ENCODE results near the gene CACNG6. TPM values are rescaled to one million over a fixed set of nuclear protein-coding genes. Genes with fewer than 3 reads are reported as not detected.

Gene CACNG6
- total RNA-seq, 1 donor from 2014 or later: 0.27 TPM

GRCh38 chr19:53957448-53958167 lies 33.8 kb upstream of the CACNG6 start:
- no peak for TF ChIP-seq CTCF (conservative IDR thresholded peaks at IDR 0.05)
- Mint-ChIP-seq H3K27ac (no peak overlapping the region), H3K4me3 (no peak overlapping the region), H3K9me3 (no peaks in the 10 kb centered on the region), H3K4me1 (ENCODE audit: unreplicated experiment) (peaks cover 14% of the 10 kb centered on the region), H3K36me3 (peaks cover 4% of the 10 kb centered on the region), H3K27me3 (peaks cover 72% of the 10 kb centered on the region)
- no peak for DNase-seq (ENCODE audit: extremely low spot score, unreplicated experiment)

GRCh38 chr19:53958168-53958571 lies 33.3 kb upstream of the CACNG6 start:
- peaks cover 14% of the 10 kb centered on the region for H3K4me1 Mint-ChIP-seq (ENCODE audit: unreplicated experiment)
- no peaks in the 10 kb centered on the region for H3K9me3 Mint-ChIP-seq
- H3K27me3 Mint-ChIP-seq: peaks cover 72% of the 10 kb centered on the region
- H3K4me3 Mint-ChIP-seq: no peak overlapping the region
- peaks cover 4% of the 10 kb centered on the region for H3K36me3 Mint-ChIP-seq
- TF ChIP-seq CTCF (conservative IDR thresholded peaks at IDR 0.05): no peak
- H3K27ac Mint-ChIP-seq: no peak overlapping the region
- no peak for DNase-seq (ENCODE audit: extremely low spot score, unreplicated experiment)

GRCh38 chr19:53958823-53959757 lies 32.3 kb upstream of the CACNG6 start:
- Mint-ChIP-seq H3K4me1 (ENCODE audit: unreplicated experiment) (peaks cover 14% of the 10 kb centered on the region), H3K27me3 (peaks cover 80% of the 10 kb centered on the region), H3K36me3 (peaks cover 4% of the 10 kb centered on the region), H3K9me3 (no peaks in the 10 kb centered on the region), H3K27ac (no peak overlapping the region), H3K4me3 (no peak overlapping the region)
- TF ChIP-seq CTCF (conservative IDR thresholded peaks at IDR 0.05): no peak
- no peak for DNase-seq (ENCODE audit: extremely low spot score, unreplicated experiment)

GRCh38 chr19:53960187-53960586 lies 31.2 kb upstream of the CACNG6 start:
- TF ChIP-seq CTCF (conservative IDR thresholded peaks at IDR 0.05): no peak
- H3K4me3 Mint-ChIP-seq: peak overlapping the region; percentile 76
- H3K4me1 Mint-ChIP-seq (ENCODE audit: unreplicated experiment): peaks cover 14% of the 10 kb centered on the region
- no peak for DNase-seq (ENCODE audit: extremely low spot score, unreplicated experiment)
- no peak overlapping the region for H3K27ac Mint-ChIP-seq
- peaks cover 86% of the 10 kb centered on the region for H3K27me3 Mint-ChIP-seq
- H3K9me3 Mint-ChIP-seq: no peaks in the 10 kb centered on the region
- peaks cover 4% of the 10 kb centered on the region for H3K36me3 Mint-ChIP-seq

- DNase-seq (ENCODE audit: extremely low spot score, unreplicated experiment): no peak
- peaks cover 4% of the 10 kb centered on the region for H3K36me3 Mint-ChIP-seq
- no peaks in the 10 kb centered on the region for H3K9me3 Mint-ChIP-seq
- no peak overlapping the region for H3K27ac Mint-ChIP-seq
- peak overlapping the region; percentile 76 for H3K4me3 Mint-ChIP-seq
- no peak for TF ChIP-seq CTCF (conservative IDR thresholded peaks at IDR 0.05)
- H3K27me3 Mint-ChIP-seq: peaks cover 86% of the 10 kb centered on the region
- H3K4me1 Mint-ChIP-seq (ENCODE audit: unreplicated experiment): peaks cover 14% of the 10 kb centered on the region
These were observed 30.6 kb upstream of the CACNG6 start for GRCh38 chr19:53960886-53961285.
